HS-27A (cell line): ENCODE results near the gene SUGCT.

Experiments used
- DNase-seq: peaks from one replicate; pipeline ENCODE4 v3.0.0-alpha.2; 2012; ENCODE audit warnings: low read depth, missing footprints

Gene SUGCT

DNA sequence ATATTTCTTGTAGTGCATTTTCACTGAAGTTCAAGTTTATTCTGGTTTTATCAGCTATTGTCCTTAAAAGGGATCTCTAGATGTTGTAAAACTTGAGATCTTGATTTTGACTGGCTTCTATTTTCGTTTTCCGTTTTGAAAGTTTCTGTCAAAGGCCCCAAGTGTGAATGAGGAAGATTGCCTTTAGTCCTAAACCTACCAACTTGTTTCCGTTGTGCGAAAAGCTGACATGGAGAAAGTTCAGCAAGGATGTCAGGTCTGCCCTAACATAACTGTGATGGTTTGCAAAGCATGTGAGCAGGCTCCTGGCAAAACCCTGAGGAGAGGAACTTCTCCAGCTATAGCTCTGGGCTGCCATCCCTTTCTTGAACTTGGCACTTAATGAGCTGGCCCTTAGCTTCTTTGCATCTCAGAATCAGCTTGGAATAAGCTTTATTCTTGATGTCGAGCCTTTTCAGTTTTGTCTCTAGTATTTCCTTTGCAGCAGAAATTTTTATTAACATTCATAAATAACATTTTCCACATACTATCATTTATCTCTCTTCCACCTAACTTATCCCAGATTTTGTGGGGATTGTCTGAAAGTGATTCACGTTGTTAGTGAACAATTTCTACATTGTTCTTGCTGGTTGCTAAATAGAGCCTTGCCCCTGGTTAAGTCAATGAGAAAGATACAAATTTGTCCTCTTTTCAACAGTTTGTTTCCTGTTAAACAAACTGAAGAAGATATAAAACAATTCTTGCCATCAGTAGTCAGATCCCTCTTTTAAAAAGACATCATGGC lies 559.4 kb downstream of the SUGCT start:
- DNase-seq: no peak

DNA sequence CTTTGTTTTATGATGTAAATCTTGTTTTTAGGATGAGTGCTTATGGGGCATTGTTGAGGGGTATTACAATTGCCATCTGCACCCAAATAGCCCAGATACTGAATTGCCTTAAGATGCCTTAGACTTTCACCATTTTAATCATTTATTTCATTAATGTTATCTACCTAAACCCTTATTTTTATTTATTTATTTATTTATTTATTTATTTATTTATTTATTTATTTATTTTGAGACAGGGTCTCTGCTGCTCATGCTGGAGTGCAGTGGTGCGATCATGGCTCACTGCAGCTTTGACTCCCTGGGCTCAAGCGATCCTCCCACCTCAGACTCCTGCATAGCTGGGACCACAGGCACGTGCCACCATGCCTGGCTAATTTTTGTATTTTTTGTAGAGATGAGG lies 560.2 kb downstream of the SUGCT start:
- no peak for DNase-seq

DNA sequence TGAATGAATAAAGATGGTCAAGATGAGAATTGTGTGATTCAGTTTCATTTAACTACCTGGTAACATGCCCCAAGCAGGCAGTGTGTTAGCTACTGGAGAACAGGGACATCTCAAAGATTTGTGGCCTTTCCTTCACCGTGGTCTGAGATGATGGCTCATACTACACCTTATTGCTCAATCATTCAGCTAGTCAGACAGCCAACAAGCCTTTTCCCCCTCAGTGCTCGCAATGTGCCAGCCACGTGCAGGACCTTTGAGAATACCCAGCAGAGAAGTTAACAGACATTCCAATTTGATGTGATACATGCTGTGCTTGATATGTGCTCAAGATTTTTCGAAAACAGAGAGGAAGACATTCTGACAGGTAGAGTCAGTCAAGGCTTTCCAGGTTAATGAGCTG lies 562.8 kb downstream of the SUGCT start:
- no peak for DNase-seq

DNA sequence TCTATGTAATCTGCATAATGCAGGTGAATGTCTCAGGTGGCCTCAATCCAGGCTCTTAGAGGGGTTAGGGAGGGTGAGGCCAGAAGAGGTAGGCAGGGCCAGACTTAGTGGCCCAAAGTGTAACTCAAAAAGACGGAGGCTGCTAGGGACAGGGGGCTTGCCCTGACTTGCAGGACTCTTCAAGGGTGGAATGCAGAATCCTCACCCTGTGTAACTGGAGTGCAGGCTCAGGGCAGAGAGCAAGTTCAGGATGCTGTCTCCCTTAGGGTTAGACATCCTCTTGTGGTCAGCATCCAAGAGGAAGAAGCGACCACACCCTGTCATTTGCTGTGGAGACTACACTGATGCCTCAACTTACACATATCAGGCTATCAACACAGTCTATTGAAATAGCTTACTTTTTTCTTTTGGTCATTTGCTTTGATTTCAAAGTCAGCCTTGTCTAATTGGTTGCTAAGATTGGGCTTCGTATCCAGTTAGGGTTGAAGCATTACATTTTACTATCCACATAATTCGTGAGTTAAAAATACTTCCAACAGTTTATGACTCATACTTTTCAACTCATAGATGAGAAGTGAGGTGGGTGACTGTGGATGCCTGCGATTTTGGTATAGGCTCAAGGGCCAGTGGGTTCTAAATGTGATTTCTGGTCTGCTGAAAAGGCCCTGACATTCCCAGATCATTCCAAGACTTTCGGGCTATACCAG lies 563.6 kb downstream of the SUGCT start:
- DNase-seq: no peak

DNA sequence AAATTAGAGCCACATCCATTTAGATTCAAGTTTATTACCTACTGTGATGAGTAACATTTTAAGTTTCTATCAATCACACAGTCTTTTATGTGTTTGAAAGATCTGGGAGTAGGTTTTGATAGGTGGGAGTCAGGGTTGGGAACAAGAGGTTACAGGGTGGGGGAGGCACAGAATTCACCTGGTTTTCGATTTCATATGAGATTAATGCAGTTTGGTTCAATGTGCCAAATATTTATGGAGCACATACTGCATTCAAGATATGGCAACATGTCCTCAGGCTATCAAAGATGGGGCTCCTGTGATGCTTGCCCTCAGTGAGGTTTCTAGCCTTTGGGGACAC lies 564.1 kb downstream of the SUGCT start:
- DNase-seq: no peak

DNA sequence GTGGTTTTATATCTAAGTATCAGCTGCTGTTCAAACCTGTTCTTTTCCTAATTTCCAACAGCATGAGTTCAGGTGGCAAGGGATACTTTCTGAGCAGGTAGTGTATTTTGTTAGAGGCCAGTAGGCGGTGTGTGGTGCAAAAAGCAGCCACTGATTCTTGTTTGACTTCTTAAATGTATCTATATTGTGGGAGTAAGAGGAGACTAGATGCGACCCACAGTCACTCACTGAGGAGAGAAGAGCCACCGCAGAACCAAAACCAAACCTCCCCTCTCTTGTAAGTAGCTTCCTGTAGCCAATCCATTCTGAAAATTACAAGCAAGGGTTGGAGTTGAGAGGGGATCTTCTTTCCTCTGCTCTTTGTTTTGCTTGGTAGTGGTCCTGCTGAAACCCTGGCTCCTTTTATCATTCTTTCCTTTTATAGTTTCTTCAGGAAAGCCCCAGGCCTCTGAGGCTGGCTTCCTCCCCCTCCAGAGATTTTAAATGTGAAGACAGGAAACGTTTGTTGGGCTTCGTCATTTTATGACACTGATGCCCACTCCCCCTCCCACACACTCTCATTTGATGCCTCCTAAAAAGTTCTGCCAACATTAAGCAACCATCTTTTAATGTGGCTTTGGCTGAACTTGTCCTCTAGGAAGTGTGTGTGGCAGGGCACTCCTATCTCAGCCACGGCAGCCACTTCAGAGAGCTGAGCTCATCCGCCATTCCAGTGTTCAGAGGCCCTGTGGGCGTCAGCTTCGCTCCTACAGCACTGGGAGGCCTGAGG lies 566.0 kb downstream of the SUGCT start:
- DNase-seq: no peak

DNA sequence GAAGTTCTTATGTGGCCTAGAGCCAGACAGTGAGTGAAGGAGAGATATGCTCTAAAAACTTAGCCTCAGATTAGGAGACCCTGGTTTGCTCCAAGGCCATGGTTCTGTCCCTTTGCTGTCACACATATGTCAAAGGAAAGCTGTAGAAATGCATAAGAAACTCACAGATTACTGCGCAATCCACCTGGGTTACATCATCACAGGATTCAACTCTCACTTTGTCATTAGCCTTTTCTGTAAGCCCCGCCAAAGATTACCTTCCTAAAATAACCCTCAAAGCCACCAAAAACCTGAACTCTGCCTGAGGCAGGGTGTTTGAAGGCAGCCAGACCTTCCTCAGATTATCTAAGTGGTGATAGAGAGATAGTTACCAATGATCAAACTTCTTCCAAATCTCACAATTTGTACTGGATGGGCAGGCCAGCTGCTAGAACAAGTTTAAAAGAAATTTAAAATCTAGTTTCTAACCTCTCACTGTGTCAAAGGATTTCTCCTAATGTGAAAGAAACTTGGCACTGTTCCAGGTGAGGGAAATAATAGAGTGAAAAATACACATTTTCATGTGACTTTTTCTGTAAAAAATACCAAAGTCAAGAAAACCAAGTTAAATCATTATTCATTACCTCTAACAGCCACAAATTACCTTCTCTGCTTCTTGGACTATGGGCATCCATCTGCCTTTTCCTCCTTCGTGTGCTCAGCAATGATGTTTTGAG lies 567.2 kb downstream of the SUGCT start:
- no peak for DNase-seq

DNA sequence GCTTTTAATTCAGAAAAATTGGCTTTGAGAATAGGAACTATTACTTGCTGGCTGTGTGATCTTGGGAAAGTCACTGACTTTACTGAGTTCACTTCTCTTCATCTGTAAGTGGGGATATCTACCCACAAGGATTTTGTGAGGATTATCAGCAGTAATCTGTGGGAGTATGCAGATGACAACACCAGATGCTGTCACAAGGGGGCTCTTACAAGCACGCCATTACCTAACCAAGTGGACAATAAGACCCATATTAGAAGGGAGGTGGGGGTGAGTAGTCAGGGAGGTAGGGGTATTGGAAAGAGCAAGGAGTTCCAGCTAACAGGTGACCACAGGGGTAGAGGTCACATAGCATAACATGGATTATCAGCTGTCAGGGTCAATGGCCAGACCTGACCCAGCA lies 569.4 kb downstream of the SUGCT start:
- no peak for DNase-seq

DNA sequence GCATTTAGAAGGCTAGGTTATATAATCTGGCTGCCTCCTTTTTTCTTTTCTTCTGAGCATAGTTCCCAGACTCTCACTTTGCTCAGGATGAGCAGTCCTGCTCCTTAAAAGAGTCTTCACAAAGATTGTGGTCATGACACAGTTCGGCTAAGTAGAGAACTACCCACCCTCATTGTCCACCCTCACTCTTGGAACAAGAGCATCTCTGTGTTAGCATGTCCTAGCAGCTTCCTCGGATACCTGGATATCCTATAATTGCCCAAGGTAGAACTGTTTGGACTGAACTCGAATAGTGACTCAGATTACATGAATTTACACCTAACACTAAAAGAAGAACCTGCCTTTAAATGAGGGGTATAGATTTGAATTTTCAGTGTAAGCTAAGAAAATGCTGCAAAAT lies 572.0 kb downstream of the SUGCT start:
- no peak for DNase-seq

DNA sequence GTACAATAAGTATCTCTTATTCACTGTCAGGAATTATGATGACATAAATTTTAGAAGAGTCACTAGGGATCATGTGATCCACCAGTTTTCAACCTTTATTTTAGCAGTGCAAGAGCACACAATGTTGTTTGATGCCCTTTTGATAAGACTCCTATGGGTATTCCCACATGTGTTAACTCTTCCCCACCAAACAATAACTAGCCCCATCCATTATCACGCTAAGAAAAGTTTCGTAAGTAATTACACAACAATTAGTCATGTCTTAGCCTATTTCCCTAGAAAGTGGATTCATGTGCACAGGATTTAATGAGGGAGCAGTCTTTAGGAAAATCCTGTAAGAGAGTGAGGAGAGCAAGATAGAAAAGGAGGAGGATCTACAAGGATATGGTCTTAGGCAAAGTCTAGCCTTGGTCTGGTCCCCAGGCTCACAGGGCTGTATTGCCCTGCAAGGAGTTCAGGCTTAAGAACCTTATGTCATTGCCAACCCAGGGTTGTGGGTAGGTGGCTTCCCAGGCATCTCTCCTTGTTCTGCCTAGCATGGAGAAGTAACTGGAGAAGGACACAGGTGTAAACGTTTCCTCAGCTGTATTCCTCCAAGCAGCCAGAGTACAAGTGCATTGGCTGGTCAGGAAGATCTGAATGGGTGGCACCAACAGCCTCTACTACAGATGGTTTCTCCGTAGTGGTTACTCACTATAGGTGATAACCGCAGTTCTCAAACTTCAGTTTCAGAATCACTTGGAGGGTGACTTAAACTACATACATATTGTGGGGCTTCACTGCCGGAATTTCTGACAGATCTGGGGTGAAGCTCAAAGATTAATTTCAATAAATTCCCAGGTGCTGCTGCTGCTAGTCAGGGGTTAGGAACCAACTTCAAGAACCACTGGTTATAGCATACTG lies 574.5 kb downstream of the SUGCT start:
- no peak for DNase-seq

DNA sequence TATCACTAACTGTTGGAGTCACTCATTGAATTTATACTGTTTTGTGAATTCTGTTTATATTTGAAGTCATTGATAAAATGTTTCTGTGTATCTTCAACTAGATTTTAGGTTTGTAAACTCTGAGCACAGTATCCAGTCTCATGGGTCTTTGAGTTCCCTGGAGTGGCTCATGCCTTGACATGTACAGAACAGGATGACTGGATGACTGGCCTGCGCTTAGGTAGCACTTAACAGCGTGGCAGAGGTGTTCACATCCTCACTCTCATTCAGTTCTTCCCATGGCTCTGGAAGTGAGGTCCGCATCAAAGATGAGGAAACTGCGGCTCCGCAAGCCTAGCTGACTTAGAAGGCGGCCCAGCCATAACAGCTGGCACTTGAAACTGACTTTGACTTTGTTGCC lies 576.9 kb downstream of the SUGCT start:
- no peak for DNase-seq

DNA sequence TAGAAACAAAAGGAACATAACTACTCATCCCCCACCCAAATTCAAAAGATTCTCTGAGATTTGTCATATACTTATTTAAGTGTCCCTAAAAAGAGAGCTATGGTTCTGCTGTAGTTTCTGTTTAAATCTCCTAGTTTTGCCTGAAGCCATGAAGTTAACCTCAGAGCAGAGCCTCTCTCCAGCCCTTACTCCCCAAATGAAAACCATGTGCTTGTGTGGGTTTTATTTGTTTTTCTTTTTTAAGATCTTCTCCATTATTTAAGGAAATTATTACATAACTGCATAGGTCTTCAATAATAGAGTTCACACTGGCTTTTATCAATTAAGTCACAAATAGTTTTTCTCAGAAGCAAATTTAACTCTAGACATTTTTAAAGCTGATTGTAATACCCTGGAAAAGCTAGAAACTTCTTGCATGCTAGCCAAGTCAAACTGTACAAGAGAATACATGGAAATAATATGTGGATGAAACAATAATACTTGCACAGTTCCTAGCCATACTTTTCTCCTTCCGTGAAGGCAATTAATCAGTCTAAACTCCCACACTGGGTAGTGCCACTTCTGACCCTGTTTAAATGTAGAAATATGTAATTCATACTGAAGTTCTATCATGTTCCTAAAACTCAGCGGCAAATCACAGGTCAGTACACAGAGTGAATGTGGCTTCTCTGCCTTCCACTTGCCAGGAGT lies 579.7 kb downstream of the SUGCT start:
- DNase-seq: no peak

DNA sequence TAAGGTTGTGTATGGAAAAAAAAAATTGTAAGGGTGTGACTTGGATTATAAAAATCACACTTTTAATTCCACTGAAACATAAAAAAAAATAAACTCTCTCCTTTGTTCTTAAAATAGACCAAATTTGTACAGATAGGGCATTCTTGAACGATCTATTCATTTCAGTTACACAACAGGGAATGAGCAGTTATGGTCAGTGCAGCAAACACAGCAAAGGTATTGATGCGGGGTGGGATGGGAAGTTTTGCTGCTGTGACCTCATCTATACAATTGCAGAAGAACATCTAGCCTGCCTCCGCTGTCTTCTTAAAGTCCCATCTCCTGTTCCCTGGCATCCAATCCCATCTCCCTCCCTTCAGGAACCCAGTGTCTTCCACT lies 580.2 kb downstream of the SUGCT start:
- DNase-seq: no peak

DNA sequence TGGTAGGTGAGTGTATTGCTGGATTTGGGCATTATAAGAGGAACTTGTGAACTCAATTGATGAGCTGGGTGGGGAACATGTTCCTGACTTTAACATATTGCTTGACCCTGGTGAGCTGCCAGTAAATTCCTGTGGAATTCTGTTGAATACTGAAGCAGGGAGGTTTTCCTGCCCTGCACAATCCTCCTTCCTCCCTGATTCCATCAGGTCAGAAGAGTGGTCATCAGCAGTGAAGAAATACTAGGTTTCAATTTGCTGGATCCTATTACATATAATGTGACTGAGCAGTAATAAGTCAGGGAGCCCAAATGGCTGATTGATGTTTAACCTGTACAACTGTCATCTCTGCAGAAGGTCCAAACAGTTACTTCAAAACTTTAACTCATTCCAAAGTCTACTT lies 581.2 kb downstream of the SUGCT start:
- DNase-seq: no peak

DNA sequence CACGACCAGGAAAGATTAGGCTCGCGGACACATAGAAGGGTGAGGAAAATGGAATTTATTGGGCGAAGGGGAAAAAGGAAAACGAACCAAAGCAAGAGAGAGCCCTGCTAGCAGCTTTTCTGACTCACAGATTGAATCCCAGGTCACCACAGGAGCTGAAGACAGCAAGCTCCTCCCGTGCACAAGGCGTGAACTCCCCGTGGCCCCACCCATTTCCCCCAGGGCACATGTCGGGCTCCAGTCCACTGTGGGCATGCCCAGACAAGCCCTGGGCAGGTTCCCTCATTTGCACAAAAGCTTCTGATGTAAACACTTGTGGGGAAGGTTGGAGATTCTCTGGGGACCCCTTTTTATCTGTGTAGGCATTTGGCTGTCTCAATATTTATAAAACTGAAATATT lies 582.4 kb downstream of the SUGCT start:
- DNase-seq: no peak

DNA sequence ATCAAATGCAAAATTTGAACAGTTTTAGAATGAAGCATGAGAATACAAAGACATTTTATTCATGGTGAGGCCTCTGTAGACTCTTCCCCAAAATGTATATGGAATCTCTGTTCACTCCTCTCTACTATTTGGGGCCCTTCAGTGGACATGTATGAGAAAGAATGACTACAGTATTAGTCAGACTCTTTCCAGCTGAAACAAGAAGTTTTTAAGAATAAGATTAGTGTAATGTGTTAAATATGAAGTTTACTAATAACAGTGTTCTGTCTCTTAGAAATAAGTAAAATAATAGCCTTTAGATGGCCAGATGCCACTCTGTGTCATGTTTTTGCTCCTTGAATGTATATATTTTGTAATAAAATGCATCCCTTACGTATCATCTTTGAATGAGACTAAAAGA lies 585.6 kb downstream of the SUGCT start:
- no peak for DNase-seq

DNA sequence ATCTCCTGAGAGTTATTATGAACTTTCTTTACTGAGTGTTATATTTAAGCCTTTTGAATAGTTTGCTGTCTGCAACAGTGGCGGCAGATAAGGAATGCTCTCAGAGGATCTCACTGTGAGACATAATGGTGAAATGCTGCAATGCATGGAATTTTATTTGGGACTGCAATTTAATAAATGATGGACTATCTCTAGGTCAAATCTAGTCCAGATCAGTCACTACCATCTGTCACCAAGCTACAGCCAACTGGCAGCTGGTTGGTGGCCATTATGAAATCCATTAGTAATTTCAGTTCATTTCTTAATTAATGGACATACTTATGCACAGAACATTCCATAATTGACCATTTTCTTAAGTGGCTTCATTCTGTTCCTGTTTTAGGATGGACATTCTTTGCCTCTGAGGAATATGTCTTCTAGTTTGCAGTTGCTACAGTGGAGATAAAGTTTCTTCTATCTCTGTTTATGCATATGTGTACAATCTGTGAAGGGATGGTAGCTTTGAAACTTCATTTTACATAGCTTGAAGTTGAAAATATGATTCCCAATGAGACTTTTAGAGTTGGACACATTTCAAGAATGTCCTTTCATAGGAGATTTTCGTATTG lies 586.6 kb downstream of the SUGCT start:
- DNase-seq: no peak

DNA sequence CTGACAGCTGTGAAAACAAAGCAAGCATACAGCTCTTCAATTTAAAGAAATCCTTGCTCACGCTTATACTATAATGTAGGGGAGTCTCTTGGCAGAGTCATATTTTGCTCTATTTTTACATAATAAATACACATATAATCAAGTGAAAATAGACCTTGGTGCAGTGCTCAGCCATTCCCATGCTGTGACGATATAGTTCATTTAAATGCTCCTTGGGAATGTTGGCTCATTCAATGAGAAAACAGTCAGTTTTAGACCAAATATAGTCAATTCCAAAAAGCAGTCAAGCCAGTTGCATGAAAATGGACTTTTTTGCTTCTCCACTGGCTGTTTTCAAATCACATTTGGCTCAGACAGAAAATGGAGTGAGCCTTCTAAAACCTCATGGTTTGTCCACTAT lies 587.4 kb downstream of the SUGCT start:
- DNase-seq: no peak

DNA sequence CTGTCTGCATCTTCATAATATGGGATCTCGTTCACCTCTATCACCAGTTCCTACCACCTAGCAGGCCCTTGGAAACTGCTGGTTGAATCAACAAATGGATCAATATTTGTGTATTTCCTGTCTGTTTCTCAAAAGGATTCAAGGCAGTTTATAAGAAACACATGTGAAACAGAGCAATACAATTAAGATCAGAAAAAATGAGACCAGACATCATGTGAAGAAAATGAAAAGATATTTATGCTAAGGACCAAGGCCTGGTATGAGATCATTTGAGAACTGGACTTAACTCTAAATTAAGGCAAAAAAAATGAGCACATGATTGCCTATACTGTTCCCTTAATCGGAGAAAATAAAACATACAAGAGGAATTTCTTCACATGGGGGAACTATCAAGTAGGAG lies 589.0 kb downstream of the SUGCT start:
- DNase-seq: no peak

DNA sequence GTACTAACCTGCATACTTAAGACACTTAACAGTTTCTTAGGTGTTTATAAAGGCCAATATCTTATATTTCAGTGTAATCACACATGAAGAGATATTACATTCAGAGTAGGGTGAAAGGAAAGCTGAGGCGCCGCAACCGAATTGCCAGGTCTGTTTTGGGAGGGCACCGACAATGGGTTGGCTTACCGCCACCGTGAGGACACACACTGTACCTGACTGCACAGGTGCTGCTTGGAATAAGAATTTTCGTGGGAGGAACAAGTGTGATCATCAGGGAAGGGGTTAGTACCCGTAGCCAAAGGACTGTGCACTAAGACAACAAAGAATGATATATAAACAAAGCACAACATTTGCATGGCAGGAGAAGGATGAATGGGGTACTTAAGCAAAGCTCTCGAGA lies 591.8 kb downstream of the SUGCT start:
- DNase-seq: no peak

DNA sequence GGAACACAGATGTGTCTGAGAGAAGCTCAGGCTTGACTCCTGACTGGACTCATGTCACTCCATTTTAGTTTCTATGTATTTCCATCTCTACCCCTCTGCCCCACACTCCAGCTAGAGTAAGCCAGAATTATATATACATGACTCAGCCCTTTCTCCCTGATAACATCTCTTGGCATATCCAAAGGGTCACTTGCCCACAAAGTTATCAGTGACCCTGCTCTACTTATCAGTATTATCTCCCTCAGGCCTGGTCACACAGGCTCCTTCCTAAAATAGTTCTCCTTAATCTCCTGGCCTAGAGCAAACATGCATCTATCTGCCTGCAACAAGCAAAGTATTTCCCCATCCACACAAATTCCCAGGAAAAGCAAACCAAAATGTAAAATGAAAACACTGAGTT lies 598.3 kb downstream of the SUGCT start:
- DNase-seq: no peak
